GM12873 (cell line): ENCODE measurements around the gene GSTM3.

Experiments used
- CTCF ChIP-seq: IDR thresholded peaks from 2 replicates; pipeline ENCODE4 v1.5.1; 2012; ENCODE audit warnings: low read depth, mild to moderate bottlenecking, moderate library complexity, low read length, control low read depth; ENCODE audit not compliant: insufficient read depth; ENCODE audit errors: missing control alignments

The GSTM3 gene

GRCh38 chr1:109773900-109774485 lies 33.2 kb upstream of the GSTM3 start:
- no peak for TF ChIP-seq CTCF

- TF ChIP-seq CTCF, result peak; percentile 89
Observed at GRCh38 chr1:109773203-109773899, 32.5 kb upstream of the GSTM3 start.

- no peak for TF ChIP-seq CTCF
Observed at GRCh38 chr1:109772658-109773202, 31.9 kb upstream of the GSTM3 start.

- no peak for TF ChIP-seq CTCF
Observed at GRCh38 chr1:109771712-109772657, 31.1 kb upstream of the GSTM3 start.

GRCh38 chr1:109770331-109771095 lies 29.7 kb upstream of the GSTM3 start:
- TF ChIP-seq CTCF, result no peak

GRCh38 chr1:109769330-109770078 lies 28.7 kb upstream of the GSTM3 start:
- no peak for TF ChIP-seq CTCF
